ENCODE measurements around the gene TAF5L.
A peak's percentile ranks its signal among the peaks of the same experiment; 100 is the strongest.
"Not testable (repeated sequence)": the region's sequence is repeated elsewhere in the genome, so short reads cannot be mapped to it uniquely, and the experiment has no call there.

Gene TAF5L

GRCh38 chr1:229563241-229563640 is 62.7 kb downstream of the TAF5L start:
- peak; percentile 62 for DNase-seq

GRCh38 chr1:229562686-229563085 is 63.2 kb downstream of the TAF5L start:
- DNase-seq, result no peak

GRCh38 chr1:229561141-229561540 is 64.8 kb downstream of the TAF5L start:
- DNase-seq, result no peak

GRCh38 chr1:229560124-229560523 is 65.8 kb downstream of the TAF5L start:
- not testable (repeated sequence) for DNase-seq

GRCh38 chr1:229559336-229559801 is 66.6 kb downstream of the TAF5L start:
- DNase-seq, result not testable (repeated sequence)

GRCh38 chr1:229558460-229559335 is 67.2 kb downstream of the TAF5L start, which contains the start of gene ABCB10:
TSS of gene ABCB10 (minus strand) at chr1:229558707. CDS start at chr1:229558652, 55 bp downstream.
- peak; percentile 94 for DNase-seq

GRCh38 chr1:229557913-229558414 is 68.0 kb downstream of the TAF5L start:
- peak; percentile 11 for DNase-seq

- DNase-seq, result no peak
Observed at GRCh38 chr1:229557200-229557850, 68.6 kb downstream of the TAF5L start.

- DNase-seq, result no peak
Observed at GRCh38 chr1:229554886-229555621, 70.9 kb downstream of the TAF5L start.

- no peak for DNase-seq
Observed at GRCh38 chr1:229553621-229554130, 72.2 kb downstream of the TAF5L start.

GRCh38 chr1:229552732-229553131 is 73.2 kb downstream of the TAF5L start:
- DNase-seq, result no peak

GRCh38 chr1:229550812-229551567 is 74.9 kb downstream of the TAF5L start:
- DNase-seq, result no peak

- DNase-seq, result no peak
Observed at GRCh38 chr1:229547542-229547941, 78.4 kb downstream of the TAF5L start.

- DNase-seq, result no peak
Observed at GRCh38 chr1:229544587-229544986, 81.3 kb downstream of the TAF5L start.
